Measurements from ENCODE around the gene NUB1.

The NUB1 gene

DNA sequence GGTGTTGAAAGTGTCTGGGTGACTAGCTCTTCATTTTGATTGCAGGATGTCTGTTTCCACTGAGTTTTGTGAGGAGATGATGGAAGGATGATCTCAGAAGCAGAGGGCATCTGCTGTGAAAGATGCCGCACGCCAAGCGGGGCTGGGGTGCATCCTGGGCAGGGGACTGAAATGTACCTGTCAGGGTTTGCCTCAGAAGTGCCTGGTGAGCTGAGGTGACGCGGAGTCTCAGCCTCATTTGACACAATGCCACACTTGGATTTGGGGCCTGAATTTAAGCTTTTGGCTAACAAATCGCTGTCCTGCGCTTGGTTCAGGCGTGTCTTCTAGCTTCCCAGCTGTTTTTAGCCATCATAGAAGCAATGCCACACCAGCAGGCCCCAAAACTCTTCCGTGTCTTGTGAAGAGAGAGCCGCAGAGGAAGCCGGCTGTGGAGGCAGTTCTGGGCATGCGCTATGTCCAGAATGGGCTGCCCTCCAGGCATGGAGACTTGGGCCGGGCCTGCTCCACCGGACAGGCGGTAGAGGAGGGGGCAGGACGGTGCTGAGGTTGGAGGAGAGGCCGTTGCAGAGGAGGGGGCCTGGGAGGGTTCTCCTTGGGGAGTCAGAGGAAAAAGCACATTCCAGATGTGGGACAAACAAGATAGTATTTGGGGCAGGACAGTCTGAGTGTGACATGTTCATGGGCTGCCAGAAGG, 37.0 kb downstream of the NUB1 start:
- DNase-seq (ENCODE audit: low read depth): no peak

DNA sequence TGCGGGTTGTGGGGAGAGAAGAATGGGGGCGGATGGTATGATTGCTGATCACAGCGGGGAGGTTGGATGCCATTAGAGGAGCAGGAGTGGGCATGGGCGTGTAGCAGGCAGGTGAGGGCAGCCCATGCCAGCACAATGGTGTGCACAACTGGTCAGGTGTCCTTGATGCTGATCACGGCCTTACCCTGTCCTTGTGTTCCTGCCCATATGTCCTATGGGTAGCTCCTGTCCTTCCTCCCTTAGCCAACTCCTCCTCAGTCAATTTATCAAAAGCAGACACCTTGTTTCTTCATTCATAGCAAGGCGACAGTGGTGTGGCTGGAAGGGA, 37.5 kb downstream of the NUB1 start:
- no peak for DNase-seq (ENCODE audit: low read depth)

DNA sequence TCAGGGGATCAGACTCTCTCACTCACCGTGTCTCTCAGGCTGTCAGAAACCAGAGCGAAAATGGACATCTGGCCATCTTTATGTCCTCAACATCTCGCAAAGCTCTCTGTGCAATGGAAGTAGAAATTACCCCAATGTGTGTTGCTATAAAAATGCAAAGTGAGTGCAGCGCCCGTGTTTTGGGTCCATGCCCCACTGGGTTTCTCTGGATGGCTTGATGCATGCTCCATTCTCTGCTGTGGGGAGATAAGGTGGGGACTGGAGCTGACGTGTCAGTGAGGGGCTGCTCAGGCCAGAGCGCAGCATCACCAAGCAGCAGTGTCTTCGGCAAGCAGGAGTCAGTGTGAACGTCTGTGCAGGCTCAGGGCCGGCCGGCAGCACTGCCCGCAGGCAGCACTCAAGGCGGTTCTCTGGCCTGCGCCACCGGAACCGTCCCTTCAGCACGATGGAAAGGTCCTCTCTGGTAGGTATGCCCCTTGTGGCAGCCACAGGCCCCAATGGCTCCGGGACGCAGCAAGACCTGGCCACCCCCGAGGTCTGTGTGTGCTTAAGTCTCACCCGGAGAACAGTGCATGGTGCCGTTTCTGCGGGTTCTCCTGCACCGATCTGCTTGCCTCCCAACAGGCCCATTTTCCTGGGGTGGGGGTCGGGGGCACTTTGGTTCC, 38.1 kb downstream of the NUB1 start:
- DNase-seq (ENCODE audit: low read depth): no peak

DNA sequence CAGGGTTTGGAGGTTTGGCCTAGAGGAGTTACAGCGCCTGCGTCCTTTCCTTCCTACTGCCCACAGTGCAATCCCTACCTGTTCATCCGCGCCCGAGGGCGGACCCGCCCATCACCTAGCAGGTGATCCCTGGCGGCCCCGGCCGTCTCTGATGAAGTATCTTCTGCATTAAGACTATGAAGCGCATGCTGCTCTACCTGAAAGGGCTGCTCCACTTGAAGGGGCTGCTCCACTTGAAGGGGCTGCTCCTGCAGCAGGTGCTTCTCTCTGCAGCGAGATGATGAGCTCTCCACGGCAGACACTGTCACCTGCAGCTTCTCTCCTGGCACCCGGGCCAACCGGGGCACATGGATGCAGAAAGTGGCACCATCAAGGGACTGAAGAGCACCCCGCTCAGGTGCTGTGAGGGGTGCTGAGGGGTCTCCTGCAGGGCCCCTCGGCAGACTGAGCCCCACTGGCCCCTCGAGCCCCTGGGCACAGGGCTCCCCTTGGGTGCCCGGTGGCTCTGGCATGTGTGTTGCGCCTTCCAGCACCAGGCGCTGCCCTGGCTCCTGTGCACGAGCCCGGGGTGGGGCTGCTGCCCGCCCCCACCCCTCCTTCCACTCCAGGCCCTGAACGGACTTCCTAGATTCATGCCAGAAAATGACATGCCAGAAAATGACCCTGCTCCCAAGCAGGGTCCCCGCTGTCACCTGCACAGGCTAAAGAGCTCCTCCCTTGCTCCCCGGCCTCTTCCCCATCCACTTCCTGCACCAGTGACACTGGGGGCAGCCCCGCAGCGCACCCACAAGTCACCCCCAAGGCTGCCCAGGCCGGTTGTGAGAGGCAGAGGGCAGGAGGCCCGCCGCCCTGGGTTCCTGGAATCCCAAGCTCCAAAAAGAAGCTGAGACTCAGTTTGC, 38.8 kb downstream of the NUB1 start:
- no peak for DNase-seq (ENCODE audit: low read depth)

DNA sequence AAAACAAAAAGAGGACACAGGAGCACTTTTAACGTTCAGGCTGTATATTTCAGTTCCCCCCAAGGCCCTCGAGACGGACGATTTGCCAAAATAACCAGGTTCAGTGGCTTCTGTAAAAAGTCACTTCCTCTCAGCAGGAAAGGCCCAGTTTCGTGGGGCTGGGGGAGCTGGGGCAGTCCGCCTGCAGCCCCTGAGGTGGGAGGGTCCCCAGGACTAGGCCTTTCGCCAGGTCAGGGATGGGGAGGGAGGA, 39.4 kb downstream of the NUB1 start:
- DNase-seq (ENCODE audit: low read depth): no peak

DNA sequence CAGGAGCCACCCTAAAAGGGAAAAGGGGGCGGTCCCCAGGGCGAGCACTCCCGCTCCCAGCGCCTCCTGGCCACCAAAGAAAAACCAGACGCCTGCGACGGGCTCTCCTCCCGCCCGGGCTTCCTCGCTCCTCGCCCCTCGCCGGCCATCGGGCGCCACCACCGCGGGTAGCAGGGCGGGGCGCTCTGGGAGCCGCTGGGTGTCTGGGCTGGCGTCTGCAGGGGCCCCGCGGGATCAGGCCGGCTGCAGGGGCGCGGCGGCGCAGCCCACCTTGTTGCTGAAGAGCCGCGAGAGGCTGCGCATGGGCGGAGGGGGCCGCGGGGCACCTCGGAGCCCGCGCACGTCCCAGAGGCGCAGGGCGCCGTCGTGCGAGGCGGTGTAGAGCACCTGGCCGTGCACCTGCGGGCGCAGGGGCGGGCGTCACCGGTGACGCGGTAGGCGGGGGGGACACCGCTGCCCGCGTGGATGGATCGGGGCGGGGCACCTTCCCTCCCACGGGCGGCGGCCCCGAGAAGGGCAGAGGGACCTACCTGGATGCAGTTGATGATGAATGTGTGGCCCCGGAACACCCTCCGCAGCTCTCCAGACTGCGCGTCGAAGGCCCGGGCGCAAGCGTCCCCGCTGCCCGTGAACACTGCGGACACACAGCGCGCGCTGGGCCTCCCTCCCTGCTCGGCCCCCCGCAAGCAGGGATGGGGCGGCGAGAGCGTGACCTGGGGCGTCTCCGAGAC, 39.9 kb downstream of the NUB1 start:
- no peak for DNase-seq (ENCODE audit: low read depth)

DNA sequence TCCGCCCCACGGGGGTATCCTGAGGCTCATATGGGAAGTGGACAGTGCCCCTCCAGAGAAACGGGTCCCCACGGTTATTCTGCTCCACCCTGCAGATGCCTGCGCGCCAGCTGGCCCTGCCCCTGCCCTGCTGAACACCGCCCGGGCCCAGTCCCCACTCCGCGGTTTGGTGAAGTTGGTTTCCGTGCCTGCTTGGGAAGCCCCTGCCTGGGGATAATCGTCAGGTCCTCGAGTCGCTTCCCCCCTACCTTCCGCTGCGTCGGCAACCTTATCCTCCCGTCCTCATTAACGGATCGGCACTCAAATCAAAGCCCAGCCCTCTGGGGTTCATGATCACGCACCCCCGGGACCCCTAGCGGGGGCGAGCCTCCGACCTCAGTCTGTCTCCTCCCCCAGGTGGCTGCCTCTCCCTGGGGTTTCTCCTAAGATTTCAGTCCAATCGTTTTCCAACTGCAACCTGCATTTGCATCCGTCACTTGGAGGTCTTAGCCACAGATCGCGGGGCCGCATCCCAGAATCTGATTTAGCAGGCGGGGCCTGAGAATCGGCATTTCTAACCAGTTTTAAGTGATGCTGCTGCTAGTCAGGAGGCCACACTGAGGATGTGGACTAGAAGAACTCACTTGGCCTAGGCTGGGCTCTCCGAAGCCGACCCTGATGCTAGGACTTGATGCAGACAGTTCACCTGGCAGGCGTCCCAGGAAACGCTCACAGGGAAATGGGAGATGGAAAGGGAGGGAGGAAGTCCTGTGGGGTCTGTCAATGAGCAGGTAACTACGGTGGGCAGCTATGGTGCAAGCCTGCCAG, 40.7 kb downstream of the NUB1 start:
- DNase-seq (ENCODE audit: low read depth): no peak

DNA sequence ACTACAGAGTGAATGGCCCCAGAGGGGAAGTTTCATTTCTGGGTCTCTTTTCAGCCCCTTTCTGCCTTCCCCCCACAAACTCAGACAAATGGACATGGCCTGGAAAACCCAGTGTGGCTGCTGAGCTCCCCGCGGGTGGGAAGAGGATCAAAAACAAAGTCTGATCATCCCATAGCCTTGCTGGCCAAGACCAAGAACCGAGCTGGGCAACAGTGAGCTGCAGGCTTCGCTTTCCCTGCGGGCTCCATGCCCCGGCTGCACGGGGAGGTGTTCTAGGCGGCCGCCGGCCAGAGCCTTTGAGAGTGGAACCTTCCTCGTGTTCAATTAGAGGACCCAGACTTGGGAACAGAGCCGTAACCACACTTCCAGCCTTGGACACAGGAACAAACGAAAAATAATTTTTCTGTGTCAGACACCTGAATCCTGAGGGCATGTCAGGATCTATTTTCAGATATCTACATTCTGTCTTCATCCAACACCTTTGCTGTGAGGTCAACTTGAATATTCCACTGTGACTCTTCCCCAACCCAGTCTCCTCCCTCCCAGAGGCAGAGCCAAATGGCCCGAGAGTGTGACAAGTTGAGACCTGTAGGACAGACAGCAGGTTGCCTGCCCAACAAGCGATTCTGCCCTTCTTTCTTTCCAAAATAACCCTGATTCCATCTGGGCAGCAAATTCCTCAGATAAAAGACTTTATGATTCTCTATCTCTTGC, 42.2 kb downstream of the NUB1 start:
- DNase-seq (ENCODE audit: low read depth): no peak

DNA sequence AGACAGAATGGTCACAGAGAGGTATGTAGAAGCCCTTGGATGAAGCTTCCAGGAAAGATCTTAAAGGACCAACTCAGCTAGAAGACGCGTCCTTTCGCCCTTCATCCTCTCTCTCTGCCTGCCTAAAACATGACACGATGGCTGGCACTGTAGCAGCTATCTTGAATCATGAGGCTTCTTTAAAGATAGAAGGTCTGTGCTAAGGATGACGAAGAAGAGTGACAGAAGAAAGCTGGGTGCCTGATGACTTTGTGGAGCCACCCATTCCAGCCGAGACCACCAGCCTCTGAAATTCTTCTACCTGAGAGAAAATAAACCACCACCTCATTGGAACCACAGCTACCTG, 42.7 kb downstream of the NUB1 start:
- no peak for DNase-seq (ENCODE audit: low read depth)

DNA sequence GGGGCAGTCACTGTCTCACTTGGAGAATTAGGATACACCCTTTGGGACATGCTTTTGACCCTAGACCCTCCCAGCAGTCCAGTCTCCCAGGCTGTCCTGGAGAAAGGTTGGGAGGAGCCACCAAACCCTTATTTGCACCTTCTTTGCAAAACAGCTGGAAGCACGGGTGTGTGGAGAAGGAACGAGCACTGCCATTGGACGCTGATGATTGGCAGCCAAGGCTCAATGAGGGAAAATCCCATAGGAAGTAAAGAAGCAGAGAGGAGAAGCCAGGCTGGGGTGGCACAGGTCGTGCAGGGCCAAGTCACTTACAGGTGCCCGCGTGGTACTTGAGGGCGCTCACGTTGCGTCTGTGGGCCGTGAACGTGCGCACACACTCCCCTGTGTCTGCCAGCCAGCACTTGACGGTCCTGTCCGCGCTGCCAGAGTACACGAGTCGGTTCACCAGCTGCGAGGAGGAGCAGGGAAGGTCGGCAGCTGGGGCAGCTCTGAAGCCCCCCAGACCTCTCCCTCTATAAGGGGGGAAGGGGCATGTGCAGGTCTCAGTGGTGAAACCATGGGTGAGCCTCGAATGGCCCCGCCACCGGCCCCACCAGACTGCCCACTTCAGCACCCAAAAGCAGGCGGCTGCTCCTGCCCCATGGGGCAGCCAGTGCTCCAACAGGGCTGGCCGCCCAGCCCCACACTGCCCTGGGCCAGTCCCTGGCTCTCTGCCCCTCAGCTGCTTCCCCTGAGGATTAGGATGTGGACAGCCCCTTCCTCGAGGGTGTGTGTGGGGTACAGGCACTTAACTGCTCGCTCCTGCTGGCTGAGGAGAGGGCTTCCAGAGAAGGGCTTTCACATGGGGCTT, 43.4 kb downstream of the NUB1 start:
- DNase-seq (ENCODE audit: low read depth): no peak

DNA sequence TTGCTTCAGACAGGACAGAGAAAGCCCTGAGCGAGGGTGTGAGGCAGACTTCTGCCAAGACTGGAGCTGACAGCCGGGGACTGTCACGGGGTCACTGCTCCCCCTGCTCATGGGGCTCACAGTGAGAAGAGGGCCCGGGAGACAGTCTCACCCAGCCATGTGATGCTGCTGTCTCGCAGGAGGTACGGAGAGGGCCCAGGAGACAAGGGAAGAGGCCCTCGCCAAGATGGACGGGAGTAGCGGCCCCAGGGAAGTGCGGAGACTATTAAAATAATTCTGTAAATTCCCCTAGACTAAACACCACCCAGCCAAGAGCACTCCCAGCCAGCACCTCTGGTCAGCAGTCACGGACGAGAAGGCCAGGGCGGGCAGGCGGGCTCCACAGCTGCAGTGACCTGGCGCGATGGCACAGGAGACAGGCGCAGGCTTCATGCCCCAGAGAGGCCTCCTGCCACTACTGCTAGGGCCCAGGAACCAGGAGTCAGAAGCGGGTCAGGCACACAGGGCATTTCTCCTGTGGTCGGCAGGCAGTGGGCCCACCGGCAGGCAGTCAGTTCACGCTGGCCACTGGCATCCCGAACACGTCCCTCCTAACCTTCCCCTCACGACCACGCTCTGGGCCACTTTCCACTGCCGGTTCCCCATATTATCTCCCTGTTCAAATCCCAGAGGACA, 44.2 kb downstream of the NUB1 start:
- no peak for DNase-seq (ENCODE audit: low read depth)

DNA sequence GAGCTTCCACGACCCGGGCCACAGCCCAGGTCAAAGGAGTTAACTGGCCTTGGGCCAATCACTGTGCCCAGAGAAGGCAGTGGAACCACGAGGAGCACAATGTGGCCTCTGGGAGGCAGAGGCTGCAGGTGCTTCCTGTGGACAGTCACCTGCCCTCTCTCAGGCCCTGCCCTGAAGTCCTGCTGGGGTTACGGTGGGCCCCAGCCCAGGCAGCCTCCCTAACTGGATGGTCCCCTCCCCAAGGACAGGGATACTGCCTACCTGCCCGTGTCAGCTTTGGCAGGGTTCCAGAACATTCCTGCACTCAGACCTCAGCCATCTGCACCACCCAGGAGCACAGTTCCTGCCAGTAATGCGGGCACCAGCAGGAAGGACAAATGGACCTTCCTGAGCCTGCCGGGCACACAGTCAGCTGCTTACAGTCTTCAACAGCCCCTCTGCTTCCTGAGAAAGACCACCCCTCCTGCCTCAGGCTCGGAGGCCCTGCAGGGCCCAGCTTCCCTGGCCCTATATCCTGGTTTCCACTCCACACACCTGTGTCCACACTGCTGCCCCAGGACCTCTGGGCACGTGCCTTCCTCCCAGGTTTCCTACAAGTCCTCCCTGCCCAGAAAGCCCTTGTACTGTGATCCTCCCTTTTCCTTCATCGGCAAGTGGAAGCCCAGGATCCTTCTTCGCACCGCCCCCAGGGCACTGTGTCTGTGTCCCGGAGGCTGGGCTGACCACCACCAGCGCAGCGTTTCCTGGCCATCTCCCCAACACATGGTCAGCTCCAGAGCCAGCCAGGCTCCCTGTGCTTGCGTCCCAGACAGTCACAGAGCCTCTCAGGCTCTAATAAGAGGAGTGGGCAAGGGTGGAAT, 44.9 kb downstream of the NUB1 start:
- no peak for DNase-seq (ENCODE audit: low read depth)

DNA sequence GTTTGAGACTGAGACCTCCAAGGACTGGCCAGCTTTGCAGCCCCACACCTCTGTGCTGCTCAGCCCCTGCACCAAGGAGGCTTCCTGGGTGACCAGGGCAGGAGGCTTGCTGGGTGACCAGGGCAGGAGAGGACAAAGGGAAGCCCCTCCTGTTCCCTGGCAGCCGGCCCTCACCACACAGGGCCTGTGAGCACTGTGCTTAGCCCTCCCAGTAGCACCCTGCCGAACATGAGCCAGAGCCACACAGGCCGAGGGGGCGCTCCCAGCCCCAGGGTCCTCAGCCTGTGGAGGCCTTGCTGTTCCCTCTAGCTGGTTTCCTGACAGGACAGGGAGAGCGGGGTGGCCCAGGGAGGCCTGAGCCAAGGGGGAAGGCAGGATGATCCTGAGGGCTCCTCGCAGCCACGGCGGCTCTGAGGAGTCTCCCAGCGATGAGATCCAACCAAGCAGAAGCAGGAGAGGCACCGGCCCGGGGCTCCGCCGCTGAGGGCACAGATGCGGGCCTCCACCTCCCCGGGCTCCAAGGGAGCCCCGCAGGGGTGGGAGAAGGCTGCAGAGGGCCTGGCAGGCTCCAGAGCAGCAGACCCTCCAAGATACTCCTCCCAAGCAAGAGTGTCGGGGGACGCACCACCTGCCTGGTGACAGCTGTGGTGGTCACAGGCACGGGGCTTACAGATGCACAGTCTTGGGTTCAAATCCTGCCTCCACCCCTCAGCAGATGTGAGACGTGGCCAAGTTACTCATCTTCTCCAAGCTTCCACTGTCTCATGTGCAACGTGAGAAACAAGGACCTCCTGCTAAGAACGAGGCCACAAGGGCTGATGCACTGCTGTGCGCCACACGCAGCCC, 45.8 kb downstream of the NUB1 start:
- no peak for DNase-seq (ENCODE audit: low read depth)

DNA sequence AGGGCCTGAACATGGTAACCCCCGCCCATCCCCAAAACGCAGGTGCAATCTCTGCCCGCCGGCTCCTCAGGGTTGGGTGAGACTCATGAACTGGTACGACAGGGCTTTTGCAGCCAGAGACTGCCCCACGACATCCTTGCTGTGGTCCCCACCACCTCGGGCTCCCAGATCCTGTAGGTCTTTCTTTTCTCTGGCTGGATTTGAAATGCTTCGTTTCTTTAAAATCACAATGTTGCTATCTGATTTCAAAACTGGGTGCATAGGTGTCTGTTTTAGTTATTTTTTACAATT, 46.3 kb downstream of the NUB1 start:
- DNase-seq (ENCODE audit: low read depth): no peak

DNA sequence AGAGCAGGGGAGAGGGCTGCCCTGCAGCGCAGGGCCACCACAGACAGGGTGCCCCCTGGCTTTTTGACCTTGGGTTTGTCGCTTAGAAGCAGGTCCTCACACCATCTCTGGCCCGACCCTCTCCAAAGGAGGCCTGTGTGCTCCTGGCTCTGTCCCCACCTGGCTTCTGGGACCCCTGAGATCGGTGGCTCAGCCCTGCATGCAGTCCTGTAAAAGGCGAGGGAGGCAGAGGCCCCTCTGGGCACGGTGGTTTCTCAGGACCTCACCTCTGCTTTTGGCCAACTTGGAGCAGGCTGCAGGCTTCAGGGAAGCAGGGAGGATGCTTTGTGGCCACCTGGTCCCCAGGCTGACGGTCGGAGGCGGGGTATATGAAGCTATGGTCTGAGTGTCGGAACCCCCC, 46.8 kb downstream of the NUB1 start:
- DNase-seq (ENCODE audit: low read depth): no peak

DNA sequence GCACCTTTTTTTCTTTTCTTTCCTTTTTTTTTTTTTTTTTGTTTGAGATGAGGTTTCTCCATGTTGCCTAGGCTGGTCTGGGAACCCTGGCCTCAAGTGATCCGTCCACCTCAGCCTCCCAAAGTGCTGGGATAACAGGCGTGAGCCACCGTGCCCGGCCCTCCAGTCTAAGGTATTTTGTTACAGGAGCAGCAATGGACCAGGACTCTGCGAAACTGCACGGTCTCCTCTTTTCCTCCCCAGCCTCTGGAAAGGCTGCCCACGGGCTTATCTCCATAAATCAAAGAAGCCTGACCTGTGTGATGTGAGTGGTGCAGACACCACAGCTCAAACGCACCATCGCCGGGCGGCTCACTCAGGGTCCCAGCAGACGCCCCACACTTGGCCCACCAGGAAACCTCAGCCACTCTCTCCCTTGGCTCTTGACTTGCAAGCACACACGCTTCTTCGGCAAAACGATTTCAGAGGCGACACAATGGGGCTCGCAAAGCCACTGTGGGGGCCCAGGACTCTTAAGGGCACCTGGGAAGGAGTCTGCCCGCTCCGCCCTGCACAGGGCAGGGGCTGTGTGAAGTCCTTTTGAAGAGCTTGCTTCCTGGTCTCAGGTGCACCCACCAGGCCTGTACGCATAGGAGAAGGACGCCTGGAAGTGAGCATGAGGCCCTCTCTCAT, 47.6 kb downstream of the NUB1 start:
- no peak for DNase-seq (ENCODE audit: low read depth)

DNA sequence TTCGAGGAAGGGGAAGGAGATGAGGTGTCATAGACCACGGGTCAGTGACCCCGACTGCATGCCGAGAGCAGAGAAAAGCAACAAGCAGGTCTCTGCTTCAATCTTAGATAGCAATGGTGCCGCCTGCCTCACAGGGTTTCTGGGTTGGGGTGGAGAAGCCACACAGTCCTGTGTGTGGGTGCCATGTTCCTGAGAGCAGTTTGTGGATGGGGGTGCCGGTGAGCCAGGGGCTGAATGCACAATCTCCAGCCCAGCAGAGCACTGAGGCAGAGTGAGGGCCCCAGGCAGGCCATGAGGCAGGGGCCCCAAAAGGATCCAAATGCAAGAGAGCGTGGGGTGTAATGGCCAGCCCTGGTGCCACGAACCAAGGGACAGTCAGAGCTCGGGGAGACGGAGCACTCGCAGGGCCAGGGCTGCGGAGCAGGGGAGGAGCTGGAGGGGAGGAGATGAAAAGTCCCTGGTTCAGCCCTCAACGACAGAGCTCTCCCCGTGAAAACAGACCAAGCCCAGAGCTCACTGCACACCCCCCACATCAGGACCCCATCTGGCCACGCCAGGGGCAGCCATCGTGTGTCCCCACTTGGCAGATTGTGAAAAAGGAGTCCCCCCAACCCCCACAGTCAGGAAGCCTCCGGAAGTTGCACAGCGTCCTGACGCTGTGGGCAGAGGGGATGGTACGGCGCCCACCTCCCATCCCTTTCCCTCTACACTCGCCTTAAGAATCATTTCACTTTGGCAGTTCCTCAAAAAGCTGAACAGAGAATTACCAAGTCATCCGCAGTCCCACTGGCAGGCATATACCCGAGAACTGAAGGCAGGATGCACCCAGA, 48.4 kb downstream of the NUB1 start:
- DNase-seq (ENCODE audit: low read depth): no peak

Measured in fibroblast of gingiva (primary cell).